T-helper 1 cell treated with Interleukin-12 subunit alpha and Interleukin-12 subunit beta and Interleukin-4 antibody, amounts not matched to agents 30 ng/mL and 1 ng/mL, for 36 hours (primary cell): ENCODE results near the gene BLTP2. TPM values are rescaled to one million over a fixed set of nuclear protein-coding genes. Genes with fewer than 3 reads are reported as not detected.
"Not testable (repeated sequence)": the region's sequence is repeated elsewhere in the genome, so short reads cannot be mapped to it uniquely, and the experiment has no call there.

Experiments
- intact Hi-C: fragments of 100-400 bp; cut with micrococcal nuclease; formaldehyde crosslinking; loops from one replicate; pipeline ENCODE4 v1.15.1; 2024
- total RNA-seq: library from RNA; stranded (reverse); gene quantifications from 2 replicates; pipeline ENCODE4 v1.2.3, GENCODE V29; 2022

BLTP2 gene
- 162 and 172 TPM in 2 replicates for total RNA-seq

GRCh38 chr17:28644787-28645575 is at the start of gene BLTP2:
BLTP2 (minus strand) TSS chr17:28645158; CDS start chr17:28645056, 102 bp downstream.
- intact Hi-C loops = loop anchor here (1.0 to 5.0 kb wide), 12 partner anchors 16 to 472 kb away; partner anchors contain the start of genes ALDOC, DHRS13, IFT20 and PROCA1

GRCh38 chr17:28693869-28694268 is 48.9 kb upstream of the BLTP2 start:
- intact Hi-C loops = no loop called here

- intact Hi-C loops = no loop called here
Observed at GRCh38 chr17:28689011-28689410, 44.1 kb upstream of the BLTP2 start.

GRCh38 chr17:28688481-28688880 is 43.5 kb upstream of the BLTP2 start:
- intact Hi-C loops = no loop called here

- intact Hi-C loops = no loop called here
Observed at GRCh38 chr17:28686296-28686695, 41.3 kb upstream of the BLTP2 start.

GRCh38 chr17:28685366-28685765 is 40.4 kb upstream of the BLTP2 start:
- intact Hi-C loops = no loop called here

GRCh38 chr17:28684963-28685362 is 40.0 kb upstream of the BLTP2 start:
- intact Hi-C loops = no loop called here

- intact Hi-C loops = no loop called here
Observed at GRCh38 chr17:28682655-28683054, 37.7 kb upstream of the BLTP2 start.

- intact Hi-C loops = loop anchor here (1.0 kb wide), 1 partner anchor 30 kb away; no protein-coding TSS in a partner anchor
Observed at GRCh38 chr17:28675980-28676379, 31.0 kb upstream of the BLTP2 start.

- intact Hi-C loops = no loop called here
Observed at GRCh38 chr17:28675490-28675889, 30.5 kb upstream of the BLTP2 start.

GRCh38 chr17:28669918-28670317 is 25.0 kb upstream of the BLTP2 start:
- intact Hi-C loops = loop anchor here (10.0 kb wide), 1 partner anchor 175 kb away; the partner anchor contains the start of gene FAM222B

- intact Hi-C loops = loop anchor here (10.0 kb wide), 1 partner anchor 177 kb away; the partner anchor contains the start of gene FAM222B
Observed at GRCh38 chr17:28667870-28668269, 22.9 kb upstream of the BLTP2 start.

GRCh38 chr17:28665994-28666393 is 21.0 kb upstream of the BLTP2 start:
- intact Hi-C loops = loop anchor here (10.0 kb wide), 1 partner anchor 179 kb away; the partner anchor contains the start of gene FAM222B

- intact Hi-C loops = loop anchor here (2.0 to 10.0 kb wide), 5 partner anchors 87 to 1011 kb away; partner anchors contain the start of genes ALDOC and FAM222B
Observed at GRCh38 chr17:28663723-28664122, 18.8 kb upstream of the BLTP2 start.

GRCh38 chr17:28662527-28662829 is 17.5 kb upstream of the BLTP2 start:
- intact Hi-C loops = loop anchor here (1.0 to 10.0 kb wide), 9 partner anchors 49 to 1010 kb away; partner anchors contain the start of genes ALDOC, FAM222B, PROCA1 and RPL23A

GRCh38 chr17:28661635-28662526 is 16.9 kb upstream of the BLTP2 start, which contains the start of the genes SDF2 and SUPT6H:
SDF2 (minus strand) TSS chr17:28661906; CDS start chr17:28661876, 30 bp downstream.
SUPT6H (plus strand) TSS chr17:28662205; CDS start chr17:28673402, 11,197 bp downstream.
- intact Hi-C loops = loop anchor here (1.0 to 10.0 kb wide), 10 partner anchors 17 to 1010 kb away; partner anchors contain the start of genes ALDOC, BLTP2, FAM222B and PROCA1

- intact Hi-C loops = not testable (repeated sequence)
Observed at GRCh38 chr17:28659497-28659881, 14.5 kb upstream of the BLTP2 start.

- intact Hi-C loops = not testable (repeated sequence)
Observed at GRCh38 chr17:28658766-28659496, 14.0 kb upstream of the BLTP2 start.

- intact Hi-C loops = not testable (repeated sequence)
Observed at GRCh38 chr17:28658342-28658741, 13.4 kb upstream of the BLTP2 start.

- intact Hi-C loops = no loop called here
Observed at GRCh38 chr17:28657756-28658155, 12.8 kb upstream of the BLTP2 start.

- intact Hi-C loops = no loop called here
Observed at GRCh38 chr17:28655160-28655559, 10.2 kb upstream of the BLTP2 start.
